Measurements from ENCODE around the gene RRAS. TPM values are rescaled to one million over a fixed set of nuclear protein-coding genes. Genes with fewer than 3 reads are reported as not detected.

RRAS gene
- polyA plus RNA-seq, 1 of the 3 experiments (the other 2 are of a cell fraction), result 141 TPM

GRCh38 chr19:49595819-49596404 lies 44.0 kb downstream of the RRAS start:
- Histone ChIP-seq H4K20me1 (ENCODE audit: insufficient read depth) (peaks cover 50% of the 10 kb centered on the region), H3K9ac (no peak overlapping the region), H3K4me2 (no peak overlapping the region), H3K79me2 (ENCODE audit: insufficient read depth) (peaks cover 76% of the 10 kb centered on the region), H3K4me3 (ENCODE audit: low read depth in 2 of 2, low read length in 1 of 2) (no peak overlapping the region), H3K9me2 (no peaks in the 10 kb centered on the region), H3K27me3 (ENCODE audit: insufficient read depth) (no peaks in the 10 kb centered on the region), H3K36me3 (replicated peaks in 1 of 2; ENCODE audit: control insufficient read depth in 1 of 2, insufficient read depth in 2 of 2, low read length in 1 of 2) (peaks cover 32 to 56% of the 10 kb centered on the region in 2 experiments), H3K4me1 (ENCODE audit: control insufficient read depth in 1 of 2, insufficient read depth in 2 of 2, low read depth in 1 of 2, low read length in 1 of 2) (peaks cover 0 to 12% of the 10 kb centered on the region in 2 experiments; a peak in 1 of 4 replicates), H3F3A (replicated peaks; ENCODE audit: insufficient read depth) (peaks cover 20% of the 10 kb centered on the region), H3K9me3 (no peaks in the 10 kb centered on the region), H3K27ac (ENCODE audit: low read depth in 2 of 2, low read length in 1 of 2) (no peak overlapping the region), H2AFZ (ENCODE audit: low read depth) (no peak overlapping the region)
- DNase-seq, result no peak
- ChIA-PET POLR2A (no interaction called here), CTCF (interaction anchor here (0.8 to 1.8 kb wide), 4 partner anchors 44 to 82 kb away, joined by 3 to 8 read pairs (median 4); partner anchors contain the start of gene RRAS)
- TF ChIP-seq RAD21 (IDR thresholded peaks at IDR 0.05; ENCODE audit: low read length) (no peak), RXRA (IDR thresholded peaks at IDR 0.05; ENCODE audit: borderline replicate concordance, low read depth) (no peak), TEAD4 (IDR thresholded peaks at IDR 0.05; ENCODE audit: borderline replicate concordance, insufficient read depth) (no peak), JUND (IDR thresholded peaks at IDR 0.05) (no peak), YY1 (IDR thresholded peaks at IDR 0.05; ENCODE audit: low read depth) (no peak), IRF3 (IDR thresholded peaks at IDR 0.05; ENCODE audit: low read depth, low read length) (no peak), FOXJ3 (CRISPR knock-in tag; IDR thresholded peaks at IDR 0.05) (no peak), RCOR1 (IDR thresholded peaks at IDR 0.05; ENCODE audit: low read length) (no peak), FOSL2 (IDR thresholded peaks at IDR 0.05; ENCODE audit: borderline replicate concordance, low read depth) (no peak), EZH2phosphoT487 (IDR thresholded peaks at IDR 0.05; ENCODE audit: borderline replicate concordance, low read depth) (no peak), ELF1 (IDR thresholded peaks at IDR 0.05) (no peak)
- 94% methylated on average over 19 of the region's 32 CpGs for WGBS (ENCODE audit: low lambda C conversion rate)

GRCh38 chr19:49594993-49595818 lies 44.7 kb downstream of the RRAS start:
- Histone ChIP-seq H3K9ac (no peak overlapping the region), H4K20me1 (ENCODE audit: insufficient read depth) (peaks cover 50% of the 10 kb centered on the region), H3K4me2 (no peak overlapping the region), H3K27me3 (ENCODE audit: insufficient read depth) (no peaks in the 10 kb centered on the region), H3K36me3 (replicated peaks in 1 of 2; ENCODE audit: control insufficient read depth in 1 of 2, insufficient read depth in 2 of 2, low read length in 1 of 2) (peaks cover 29 to 55% of the 10 kb centered on the region in 2 experiments), H3F3A (replicated peaks; ENCODE audit: insufficient read depth) (peaks cover 25% of the 10 kb centered on the region), H3K9me2 (no peaks in the 10 kb centered on the region), H3K4me3 (ENCODE audit: low read depth in 2 of 2, low read length in 1 of 2) (no peak overlapping the region), H2AFZ (ENCODE audit: low read depth) (no peak overlapping the region), H3K27ac (ENCODE audit: low read depth in 2 of 2, low read length in 1 of 2) (no peak overlapping the region), H3K9me3 (no peaks in the 10 kb centered on the region), H3K79me2 (ENCODE audit: insufficient read depth) (peaks cover 69% of the 10 kb centered on the region), H3K4me1 (ENCODE audit: control insufficient read depth in 1 of 2, insufficient read depth in 2 of 2, low read depth in 1 of 2, low read length in 1 of 2) (peaks cover 0 to 12% of the 10 kb centered on the region in 2 experiments; a peak in 1 of 4 replicates)
- WGBS (ENCODE audit: low lambda C conversion rate), result 91% methylated on average over 13 of the region's 35 CpGs
- DNase-seq, result no peak
- ChIA-PET POLR2A (no interaction called here), CTCF (interaction anchor here (0.8 to 2.2 kb wide), 6 partner anchors 25 to 83 kb away, joined by 3 to 12 read pairs (median 4); partner anchors contain the start of gene RRAS)
- TF ChIP-seq FOXM1 (IDR thresholded peaks at IDR 0.05; ENCODE audit: low read depth), result no peak
- TF ChIP-seq TEAD4 (IDR thresholded peaks at IDR 0.05; ENCODE audit: borderline replicate concordance, insufficient read depth), result no peak
- TF ChIP-seq TCF12 (IDR thresholded peaks at IDR 0.05), result no peak
- no peak for TF ChIP-seq RFX5 (IDR thresholded peaks at IDR 0.05; ENCODE audit: low read length)
- TF ChIP-seq NRF1 (IDR thresholded peaks at IDR 0.05; ENCODE audit: low read depth, low read length), result no peak
- no peak for TF ChIP-seq CTCF (IDR thresholded peaks at IDR 0.05)
- TF ChIP-seq PBX3 (IDR thresholded peaks at IDR 0.05), result no peak
- TF ChIP-seq GATA2 (CRISPR knock-in tag; IDR thresholded peaks at IDR 0.05), result no peak
- no peak for TF ChIP-seq MEF2A (IDR thresholded peaks at IDR 0.05; ENCODE audit: borderline replicate concordance, low read depth)
- TF ChIP-seq ELF1 (IDR thresholded peaks at IDR 0.05), result no peak
- TF ChIP-seq USF2 (IDR thresholded peaks at IDR 0.05; ENCODE audit: borderline replicate concordance, low read depth, low read length), result no peak
- TF ChIP-seq POLR2AphosphoS5 (IDR thresholded peaks at IDR 0.05; ENCODE audit: low read depth, low read length), result no peak
- TF ChIP-seq RAD21 (IDR thresholded peaks at IDR 0.05; ENCODE audit: low read length), result no peak
- TF ChIP-seq SIN3A (IDR thresholded peaks at IDR 0.05; ENCODE audit: borderline replicate concordance, low read depth, low read length), result no peak
- TF ChIP-seq EP300 (IDR thresholded peaks at IDR 0.05; ENCODE audit: borderline replicate concordance in 1 of 2, low read depth in 1 of 2, low read length in 1 of 2), result no peak

Measured in SK-N-SH (cell line).